Amniotic stem cell (primary cell): Measurements from ENCODE around the gene COL8A2.

Experiments used
- DNase-seq: peaks from one replicate; lab custom pipeline; 2025; lab: John Stamatoyannopoulos, UW

Gene COL8A2

DNA sequence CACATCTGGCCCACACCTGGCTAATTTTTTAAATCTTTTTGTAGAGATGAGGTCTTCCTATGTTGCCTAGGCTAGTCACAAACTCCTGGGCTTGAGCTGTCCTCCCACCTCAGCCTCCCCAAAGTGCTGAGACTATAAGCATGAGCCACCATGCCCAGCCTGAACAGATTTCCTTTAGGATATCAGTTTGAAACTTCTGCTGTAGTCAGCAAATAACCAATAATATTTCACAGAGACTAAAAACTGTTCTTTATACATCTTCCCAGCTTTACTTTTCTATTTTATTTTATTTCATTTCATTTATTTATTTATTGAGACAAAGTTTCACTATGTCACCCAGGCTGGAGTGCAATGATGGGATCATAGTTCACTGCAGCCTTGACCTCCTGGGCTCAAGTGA is 71.0 kb downstream of the COL8A2 start:
- no peak for DNase-seq

DNA sequence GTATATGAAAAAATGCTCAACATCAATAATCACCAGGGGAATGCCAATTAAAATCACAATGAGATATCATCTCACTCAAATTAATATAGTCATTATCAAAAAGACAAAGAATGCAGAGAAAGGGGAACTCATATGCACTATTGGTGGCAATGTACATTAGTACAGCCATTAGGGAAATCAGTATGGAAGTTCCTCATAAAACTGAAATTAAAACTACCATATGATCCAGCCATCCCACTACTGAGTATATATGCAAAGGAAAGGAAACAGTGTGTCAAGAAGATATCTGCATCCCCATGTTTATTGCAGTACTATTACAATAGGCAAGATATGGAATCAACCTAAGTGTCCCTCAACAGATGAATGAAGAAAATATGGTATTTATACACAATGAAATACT is 73.2 kb downstream of the COL8A2 start:
- no peak for DNase-seq
